Natural killer cell (primary cell): ENCODE results near the gene ECM1. TPM values are rescaled to one million over a fixed set of nuclear protein-coding genes. Genes with fewer than 3 reads are reported as not detected.

Experiments
- ATAC-seq, 3 donors: fragments of 150-1000 bp in 2 of 3; fragments of 200-7000 bp in 1 of 3; cut with Tn5 transposase; 1 replicate in 1 of 3; 2 replicates in 2 of 3; pipeline ENCODE4 v1.10.0; 2021; ENCODE audit warnings: mild to moderate bottlenecking in 2 of 3, moderate library complexity in 2 of 3
- DNase-seq, 2 donors: peaks; one replicate each; pipeline versions ENCODE4 v3.0.0 to v3.0.0-alpha.2; 2013 to 2021; ENCODE audit warnings: mixed read lengths in 1 of 2
- H3K27ac ChIP-seq: one replicate; pipeline ENCODE4 v1.5.1; 2013; ENCODE audit warnings: mild to moderate bottlenecking, low read length
- H3K27me3 ChIP-seq: one replicate; pipeline ENCODE4 v1.6.1; 2013; ENCODE audit warnings: low read length; ENCODE audit not compliant: control insufficient read depth, insufficient read depth
- H3K36me3 ChIP-seq: one replicate; pipeline ENCODE4 v1.6.1; 2013; ENCODE audit warnings: low read length; ENCODE audit not compliant: control insufficient read depth, insufficient read depth
- H3K4me1 ChIP-seq: one replicate; pipeline ENCODE4 v1.6.1; 2013; ENCODE audit warnings: low read length; ENCODE audit not compliant: control insufficient read depth, insufficient read depth
- H3K4me3 ChIP-seq: one replicate; pipeline ENCODE4 v1.5.1; 2013; ENCODE audit warnings: low read length
- H3K9me3 ChIP-seq: one replicate; pipeline ENCODE4 v1.6.1; 2013; ENCODE audit warnings: low read length; ENCODE audit not compliant: control insufficient read depth, insufficient read depth
- H3K27ac Mint-ChIP-seq, 2 donors: one replicate each; pipeline ENCODE4 v1.8.0; 2022; ENCODE audit warnings: mild to moderate bottlenecking in 2 of 2, mixed read lengths in 2 of 2, moderate library complexity in 1 of 2
- H3K27me3 Mint-ChIP-seq, 2 donors: one replicate each; pipeline ENCODE4 v1.8.0; 2022; ENCODE audit warnings: low read depth in 2 of 2, mixed read lengths in 2 of 2
- H3K36me3 Mint-ChIP-seq: one replicate; pipeline ENCODE4 v1.8.0; 2022; ENCODE audit warnings: mixed read lengths
- H3K4me1 Mint-ChIP-seq, 2 donors: one replicate each; pipeline ENCODE4 v1.8.0; 2022; ENCODE audit warnings: mixed read lengths in 2 of 2
- H3K4me3 Mint-ChIP-seq: one replicate; pipeline ENCODE4 v1.8.0; 2022; ENCODE audit warnings: mild to moderate bottlenecking, moderate library complexity, mixed read lengths
- H3K9me3 Mint-ChIP-seq, 2 donors: one replicate each; pipeline ENCODE4 v1.8.0; 2022; ENCODE audit warnings: mixed read lengths in 2 of 2
- CTCF ChIP-seq: fragments of 200-600 bp; IDR thresholded peaks from one replicate; pipeline ENCODE4 v1.8.0; 2022; ENCODE audit warnings: antibody characterized with exemption
- WGBS: methylation state at CpG from one replicate; pipeline ENCODE4 v1.1.7; 2013; ENCODE audit warnings: missing lambda C conversion rate; ENCODE audit not compliant: insufficient coverage; 5-methylcytosine and 5-hydroxymethylcytosine counted together
- intact Hi-C: fragments of 100-400 bp; cut with micrococcal nuclease; formaldehyde crosslinking; loops from one replicate; pipeline ENCODE4 v1.14.2; 2022
- total RNA-seq, 4 donors: library from RNA; stranded (reverse); fragments of 120-200 nt in 1 of 4; gene quantifications; one replicate each; pipeline versions ENCODE4 v1.2.3 to v1.2.4, GENCODE V29; 2013 to 2022

Gene ECM1
- total RNA-seq, 3 donors from 2014 or later (not counting 1 experiment from before 2014, with no cell fraction given), result 0.42 to 0.43 TPM; not detected in 1

DNA sequence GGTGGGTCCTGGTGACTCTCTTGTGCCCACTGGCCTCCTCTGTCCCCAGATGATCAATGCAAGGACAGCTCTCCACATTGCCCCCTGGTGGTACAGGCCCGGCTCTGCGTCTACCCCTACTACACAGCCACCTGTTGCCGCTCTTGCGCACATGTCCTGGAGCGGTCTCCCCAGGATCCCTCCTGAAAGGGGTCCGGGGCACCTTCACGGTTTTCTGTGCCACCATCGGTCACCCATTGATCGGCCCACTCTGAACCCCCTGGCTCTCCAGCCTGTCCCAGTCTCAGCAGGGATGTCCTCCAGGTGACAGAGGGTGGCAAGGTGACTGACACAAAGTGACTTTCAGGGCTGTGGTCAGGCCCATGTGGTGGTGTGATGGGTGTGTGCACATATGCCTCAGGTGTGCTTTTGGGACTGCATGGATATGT, 52.1 kb downstream of the ECM1 start:
- peak overlapping the region; percentile 98 to 99 for H3K27ac Mint-ChIP-seq
- peak; percentile 71 for TF ChIP-seq CTCF
- no peaks in the 10 kb centered on the region for H3K9me3 Mint-ChIP-seq
- intact Hi-C loops, result loop anchor here (5.0 to 10.0 kb wide), 6 partner anchors 137 to 597 kb away; partner anchors contain the start of genes ANP32E, CTSS, GOLPH3L and RPRD2
- peak overlapping the region; percentile 59 for H3K4me3 Mint-ChIP-seq
- 21% methylated on average over 9 of the region's 9 CpGs for WGBS
- no peak overlapping the region for H3K4me3 ChIP-seq
- ATAC-seq, result peak; percentile 16 to 40 (median 26)
- H3K4me1 Mint-ChIP-seq, result peaks cover 48 to 61% of the 10 kb centered on the region in 2 donors
- no peaks in the 10 kb centered on the region for H3K36me3 Mint-ChIP-seq
- H3K27ac ChIP-seq, result peak overlapping the region; percentile 95
- H3K27me3 Mint-ChIP-seq, result no peaks in the 10 kb centered on the region
- H3K27me3 ChIP-seq, result no peaks in the 10 kb centered on the region
- H3K36me3 ChIP-seq, result no peaks in the 10 kb centered on the region
- H3K4me1 ChIP-seq, result peaks cover 60% of the 10 kb centered on the region
- peak; percentile 66 to 88 for DNase-seq
- no peaks in the 10 kb centered on the region for H3K9me3 ChIP-seq

DNA sequence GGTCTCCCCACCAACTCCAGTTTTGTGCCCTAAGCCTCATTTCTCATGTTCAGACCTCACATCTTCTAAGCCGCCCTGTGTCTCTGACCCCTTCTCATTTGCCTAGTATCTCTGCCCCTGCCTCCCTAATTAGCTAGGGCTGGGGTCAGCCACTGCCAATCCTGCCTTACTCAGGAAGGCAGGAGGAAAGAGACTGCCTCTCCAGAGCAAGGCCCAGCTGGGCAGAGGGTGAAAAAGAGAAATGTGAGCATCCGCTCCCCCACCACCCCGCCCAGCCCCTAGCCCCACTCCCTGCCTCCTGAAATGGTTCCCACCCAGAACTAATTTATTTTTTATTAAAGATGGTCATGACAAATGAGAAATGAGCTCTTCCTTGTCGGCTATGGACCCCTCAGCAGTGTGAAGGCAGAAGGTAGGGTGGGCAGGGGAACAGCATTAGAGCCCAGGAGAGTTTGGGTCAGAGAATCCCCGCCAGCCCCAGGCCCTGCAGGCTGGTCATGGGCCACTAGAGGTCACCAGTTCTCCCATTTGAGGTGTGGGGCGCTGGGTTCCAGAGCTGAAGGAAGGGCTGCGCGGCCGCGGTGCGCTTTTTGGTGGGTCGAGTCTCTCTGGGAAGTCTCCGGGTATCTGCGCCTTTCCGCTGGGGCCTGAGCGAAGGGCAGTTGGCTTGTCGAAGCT, 52.8 kb downstream of the ECM1 start:
- H3K4me1 ChIP-seq, result peaks cover 67% of the 10 kb centered on the region
- TF ChIP-seq CTCF, result peak; percentile 82
- 5% methylated on average over 15 of the region's 17 CpGs for WGBS

GRCh38 chr1:150561254-150561973, 53.5 kb downstream of the ECM1 start:
- Histone ChIP-seq H3K36me3 (no peaks in the 10 kb centered on the region), H3K27ac (peak overlapping the region; percentile 95), H3K9me3 (no peaks in the 10 kb centered on the region), H3K27me3 (no peaks in the 10 kb centered on the region), H3K4me3 (peak overlapping the region; percentile 62), H3K4me1 (peaks cover 74% of the 10 kb centered on the region)
- Mint-ChIP-seq H3K4me1 (peaks cover 60 to 70% of the 10 kb centered on the region in 2 donors), H3K36me3 (no peaks in the 10 kb centered on the region), H3K4me3 (peak overlapping the region; percentile 98), H3K27me3 (no peaks in the 10 kb centered on the region), H3K9me3 (no peaks in the 10 kb centered on the region), H3K27ac (peak overlapping the region; percentile 98 to 99)
- WGBS, result 0% methylated on average over 32 of the region's 32 CpGs
- DNase-seq (peak; percentile 56 to 74), ATAC-seq (peak; percentile 17 to 46 (median 27))
- intact Hi-C loops, result loop anchor here (1.0 to 10.0 kb wide), 7 partner anchors 60 to 596 kb away; partner anchors contain the start of genes ANP32E, CTSS, GOLPH3L and RPRD2
- peak; percentile 14 for TF ChIP-seq CTCF

More for the DNA sequence above, 52.8 kb downstream of the ECM1 start:
- Mint-ChIP-seq H3K27ac (peak overlapping the region; percentile 98 to 99), H3K9me3 (no peaks in the 10 kb centered on the region), H3K36me3 (no peaks in the 10 kb centered on the region), H3K4me3 (peak overlapping the region; percentile 98), H3K27me3 (no peaks in the 10 kb centered on the region), H3K4me1 (peaks cover 53 to 63% of the 10 kb centered on the region in 2 donors)
- peak; percentile 78 to 89 for DNase-seq
- no peaks in the 10 kb centered on the region for H3K27me3 ChIP-seq
- H3K4me3 ChIP-seq, result peak overlapping the region; percentile 62
- peak overlapping the region; percentile 95 for H3K27ac ChIP-seq
- peak; percentile 47 to 71 (median 55) for ATAC-seq
- H3K9me3 ChIP-seq, result no peaks in the 10 kb centered on the region
- intact Hi-C loops, result loop anchor here (1.0 to 10.0 kb wide), 7 partner anchors 61 to 597 kb away; partner anchors contain the start of genes ANP32E, CTSS, GOLPH3L and RPRD2
- no peaks in the 10 kb centered on the region for H3K36me3 ChIP-seq
